Forelimb muscle (tissue), 1 donor: ENCODE data around the gene SMYD5. TPM values are rescaled to one million over a fixed set of nuclear protein-coding genes. Genes with fewer than 3 reads are reported as not detected.
"Not testable (repeated sequence)": the region's sequence is repeated elsewhere in the genome, so short reads cannot be mapped to it uniquely, and the experiment has no call there.

Source experiments
- DNase-seq: peaks from one replicate; pipeline ENCODE4 v3.0.0-alpha.2; 2013; ENCODE audit warnings: low read depth
- polyA plus RNA-seq: library from polyadenylated mRNA; unstranded; fragments of 120-200 nt; gene quantifications from one replicate; pipeline ENCODE4 v1.2.1, GENCODE V29; 2013; ENCODE audit not compliant: insufficient read length

Gene SMYD5
- polyA plus RNA-seq, 1 donor, result 32.5 TPM

DNA sequence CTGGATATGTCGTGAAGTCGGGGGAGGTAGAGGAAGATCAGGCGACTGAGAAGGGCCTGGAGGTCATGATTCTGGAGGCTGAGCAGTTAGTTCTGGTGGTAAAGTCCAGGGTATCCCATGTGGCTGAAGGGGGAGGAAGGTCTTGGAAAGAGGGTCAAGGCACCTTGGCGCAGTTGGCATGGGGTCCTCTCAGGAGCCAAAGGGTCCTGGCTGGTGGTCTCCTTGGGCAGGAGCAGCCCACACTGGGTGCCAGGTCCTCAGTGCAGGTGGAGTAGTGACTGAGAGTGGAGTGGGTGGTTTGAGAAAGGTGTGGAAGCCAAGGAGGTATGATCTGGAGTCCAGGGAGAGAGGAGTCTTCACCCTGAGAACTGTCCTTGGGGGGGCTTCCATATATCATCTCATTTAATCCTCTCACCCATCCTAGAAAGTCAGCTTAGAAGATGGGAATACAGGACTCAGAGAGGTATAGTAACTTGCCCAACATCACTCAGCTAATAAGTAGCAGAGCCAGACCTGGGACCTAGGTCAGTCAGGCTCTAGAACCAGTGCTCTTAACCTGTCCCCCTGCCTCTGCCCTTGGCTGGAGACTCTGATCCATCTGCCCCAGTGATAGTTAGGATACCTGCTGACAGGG, 45.8 kb downstream of the SMYD5 start:
- DNase-seq, result no peak

- DNase-seq, result no peak
Measured at GRCh38 chr2:73260338-73260984, 46.4 kb downstream of the SMYD5 start.

GRCh38 chr2:73262108-73262651, 48.1 kb downstream of the SMYD5 start:
- DNase-seq, result no peak

GRCh38 chr2:73262691-73263429, 48.8 kb downstream of the SMYD5 start:
- DNase-seq, result not testable (repeated sequence)

- no peak for DNase-seq
Measured at GRCh38 chr2:73263540-73264331, 49.7 kb downstream of the SMYD5 start.

GRCh38 chr2:73264332-73264606, 50.2 kb downstream of the SMYD5 start:
- DNase-seq, result no peak

DNA sequence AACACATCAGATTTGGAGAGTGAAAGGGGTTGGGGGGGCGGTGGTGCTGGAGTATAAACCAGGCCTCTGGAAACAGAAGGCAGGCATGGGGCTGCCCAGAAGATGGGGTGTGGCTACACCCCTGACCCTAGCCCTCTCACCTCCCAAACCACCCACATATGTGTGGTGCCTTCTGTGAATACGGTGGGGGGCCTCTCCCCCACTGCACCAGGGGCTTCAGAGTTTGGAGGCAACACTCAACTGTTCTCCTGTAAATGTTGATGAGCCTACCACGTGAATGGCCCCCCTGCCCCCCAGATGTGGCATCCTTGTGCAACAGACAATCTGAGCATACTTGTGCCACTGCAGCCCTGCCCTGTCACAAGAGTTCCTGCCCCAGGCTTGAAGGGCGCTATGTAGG, 50.7 kb downstream of the SMYD5 start:
- no peak for DNase-seq

GRCh38 chr2:73265298-73266060, 51.4 kb downstream of the SMYD5 start:
- DNase-seq, result no peak

- no peak for DNase-seq
Measured at GRCh38 chr2:73266061-73266901, 52.2 kb downstream of the SMYD5 start.

- DNase-seq, result no peak
Measured at GRCh38 chr2:73267008-73267407, 53.0 kb downstream of the SMYD5 start.

DNA sequence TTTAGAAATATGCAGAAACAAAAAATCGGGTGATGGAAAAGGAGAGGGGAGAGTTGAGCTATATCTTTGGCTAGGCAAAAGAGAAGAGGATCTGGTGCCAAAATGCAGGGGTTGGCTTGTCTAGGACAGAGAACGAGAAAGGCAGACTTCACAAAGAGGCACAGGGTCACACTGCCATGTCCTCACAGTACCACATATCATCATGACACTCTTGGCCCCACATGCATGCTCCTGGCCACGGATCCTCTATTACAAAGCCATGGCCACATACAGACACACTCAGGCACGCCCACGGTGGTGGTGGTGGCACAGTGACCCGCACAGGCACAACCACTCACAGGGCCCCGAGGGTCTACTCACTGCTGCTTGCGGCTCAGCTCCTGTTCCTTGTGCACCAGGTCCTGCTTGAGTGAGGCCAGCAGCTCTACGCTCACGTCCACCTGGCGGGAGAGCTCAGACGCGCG, 54.4 kb downstream of the SMYD5 start:
- no peak for DNase-seq

GRCh38 chr2:73268830-73269685, 55.0 kb downstream of the SMYD5 start:
- DNase-seq, result no peak

- DNase-seq, result no peak
Measured at GRCh38 chr2:73269686-73270465, 55.8 kb downstream of the SMYD5 start.

DNA sequence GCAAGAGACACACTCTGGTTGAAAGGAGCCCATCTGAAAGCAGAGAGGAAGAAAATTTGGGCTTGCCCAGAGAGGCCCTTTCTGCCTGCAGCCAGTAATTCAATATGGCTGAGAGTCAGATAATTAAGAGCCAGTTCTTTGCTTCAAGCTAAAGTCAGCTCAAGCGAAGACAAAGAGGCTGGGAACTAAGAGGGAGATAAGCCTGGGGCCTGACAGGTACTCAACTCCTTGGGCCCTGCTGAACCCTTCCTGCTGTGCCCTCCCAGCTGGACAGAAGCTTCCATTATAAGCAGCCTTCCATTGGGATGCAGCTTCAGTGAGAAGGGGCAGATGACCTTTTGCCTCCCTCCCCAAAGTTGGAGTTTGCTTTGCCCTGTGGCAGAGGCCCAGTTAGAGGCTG, 58.2 kb downstream of the SMYD5 start:
- no peak for DNase-seq
